HepG2 (cell line): ENCODE results near the gene KCNH6. TPM values are rescaled to one million over a fixed set of nuclear protein-coding genes. Genes with fewer than 3 reads are reported as not detected.

ENCODE experiments used
- GABPA ChIP-seq, 2 experiments: IDR thresholded peaks; 2 replicates each; pipeline ENCODE4 v1.6.1; 2011 to 2016; ENCODE audit warnings: low read depth in 2 of 2, low read length in 1 of 2, missing biosample characterization in 1 of 2, missing genetic modification characterization in 1 of 2
- GTF2F1 ChIP-seq: fragments of 150-350 bp; IDR thresholded peaks from 2 replicates; pipeline ENCODE4 v1.6.1; 2014; ENCODE audit warnings: low read length
- KLF13 ChIP-seq: sonication (generic); formaldehyde crosslinking; IDR thresholded peaks from 2 replicates; pipeline ENCODE4 v1.4.0; 2020; ENCODE audit warnings: mild to moderate bottlenecking, missing genetic modification reagents
- MAFK ChIP-seq, 2 experiments: IDR thresholded peaks in 1 of 2; conservative IDR thresholded peaks in 1 of 2; 2 replicates each; pipeline ENCODE4 v1.6.1; 2011; ENCODE audit warnings: improper control_type of control experiment in 2 of 2, low read length in 2 of 2
- MEIS1 ChIP-seq: sonication (generic); formaldehyde crosslinking; IDR thresholded peaks from 2 replicates; pipeline ENCODE4 v1.9.0; 2021; ENCODE audit warnings: mild to moderate bottlenecking, missing genetic modification reagents, moderate library complexity, borderline replicate concordance
- MTF2 ChIP-seq: sonication (generic); formaldehyde crosslinking; IDR thresholded peaks from 2 replicates; pipeline ENCODE4 v1.5.0; 2020; ENCODE audit warnings: missing genetic modification reagents, borderline replicate concordance
- POLR2A ChIP-seq, 2 experiments: IDR thresholded peaks; 2 replicates each; pipeline ENCODE4 v1.6.1; 2011; ENCODE audit warnings: low read depth in 2 of 2, low read length in 2 of 2, mild to moderate bottlenecking in 1 of 2, moderate library complexity in 1 of 2; ENCODE audit not compliant: insufficient read depth in 1 of 2
- PRPF4 ChIP-seq: fragments of 200-400 bp; formaldehyde crosslinking; IDR thresholded peaks from 2 replicates; pipeline ENCODE4 v1.6.1; 2016; ENCODE audit warnings: low read length, low read depth; ENCODE audit not compliant: poor library complexity, severe bottlenecking
- ZFP36 ChIP-seq: fragments of 150-350 bp; IDR thresholded peaks from 2 replicates; pipeline ENCODE4 v1.6.1; 2018; ENCODE audit warnings: borderline replicate concordance, low read length, low read depth; ENCODE audit not compliant: partially characterized antibody
- ZNF550 ChIP-seq: sonication (generic); formaldehyde crosslinking; IDR thresholded peaks from 2 replicates; pipeline ENCODE4 v1.4.0; 2020; ENCODE audit warnings: mild to moderate bottlenecking, missing genetic modification reagents, borderline replicate concordance
- polyA plus RNA-seq, 8 experiments: library from polyadenylated mRNA; depleted of rRNA in 3 of 8; stranded (reverse) in 7 of 8; unstranded in 1 of 8; fragments of >200 nt; fragmentation: Illumina TruSeq in 4 of 8; extraction: Trizol in 4 of 8; gene quantifications; 2 replicates each; pipeline versions ENCODE4 v1.2.1 to v1.2.3, GENCODE V29; 2011 to 2016; ENCODE audit warnings: low read depth in 4 of 8, missing spikeins in 1 of 8, mixed read lengths in 1 of 8; ENCODE audit not compliant: insufficient read depth in 1 of 8
- total RNA-seq, 5 experiments: library from RNA; depleted of rRNA; stranded (reverse); fragments of >200 nt; fragmentation: Illumina TruSeq; extraction: Trizol; gene quantifications; 2 replicates each; pipeline ENCODE4 v1.2.3, GENCODE V29; 2016; ENCODE audit warnings: low read depth in 1 of 5
- TF ChIP-seq, protein P1 (sequence below): sonication (generic); formaldehyde crosslinking; IDR thresholded peaks from 2 replicates; pipeline ENCODE4 v1.4.0; 2020; ENCODE audit warnings: missing genetic modification reagents
- TF ChIP-seq, protein P2 (sequence below): sonication (generic); formaldehyde crosslinking; IDR thresholded peaks from 2 replicates; pipeline ENCODE4 v1.4.0; 2020; ENCODE audit warnings: mild to moderate bottlenecking, missing genetic modification reagents
- TF ChIP-seq, protein P3 (sequence below): sonication (generic); formaldehyde crosslinking; IDR thresholded peaks from 2 replicates; pipeline ENCODE4 v1.9.0; 2022; ENCODE audit warnings: missing genetic modification reagents, mild to moderate bottlenecking, borderline replicate concordance
- TF ChIP-seq, protein P4 (sequence below), 2 experiments: sonication (generic) in 1 of 2; formaldehyde crosslinking in 1 of 2; IDR thresholded peaks; 2 replicates each; pipeline versions ENCODE4 v1.4.0 to v1.6.1; 2016 to 2020; ENCODE audit warnings: borderline replicate concordance in 1 of 2, low read depth in 1 of 2, mild to moderate bottlenecking in 1 of 2, missing genetic modification reagents in 1 of 2

Gene KCNH6
- total and polyA plus RNA-seq, 2 of the 13 experiments (the other 11 are each of a cell fraction or from before 2014, with no cell fraction given), result 0.05 to 0.18 TPM

DNA sequence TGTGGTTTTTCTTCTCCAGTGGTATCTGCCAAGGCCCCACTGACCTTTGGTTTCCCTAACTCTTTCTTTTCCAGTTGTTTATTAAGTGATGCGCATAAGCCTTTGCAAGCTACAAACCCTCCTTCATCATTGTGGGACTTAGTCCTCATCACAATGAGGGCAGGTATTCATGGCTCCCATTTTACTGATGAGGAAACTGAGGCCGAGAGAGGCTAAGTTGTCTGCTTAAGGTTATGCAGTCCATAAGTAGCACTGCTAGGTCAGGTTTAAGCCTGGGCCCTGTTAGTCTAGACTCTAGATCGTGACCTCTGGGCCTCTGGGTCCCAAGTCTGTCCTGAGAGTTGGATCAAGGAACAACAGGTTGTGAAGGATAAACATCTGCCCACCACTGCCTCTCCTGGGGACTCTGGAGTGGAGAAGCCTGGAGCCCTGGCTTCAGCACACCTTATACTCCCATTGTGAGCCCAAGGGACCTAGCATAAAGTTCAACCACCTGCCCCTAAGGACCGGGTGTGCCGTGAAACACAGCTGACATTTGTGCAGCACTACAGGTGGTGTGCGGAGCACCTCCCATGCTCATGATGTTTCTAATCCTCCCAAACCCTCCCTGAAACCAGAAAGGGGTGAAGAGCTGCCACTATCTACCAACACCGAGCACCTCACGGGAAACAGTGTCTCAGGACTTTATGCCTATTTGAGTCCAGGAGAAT, 5.2 kb upstream of the KCNH6 start (continued):
- TF ChIP-seq, protein P1, sequence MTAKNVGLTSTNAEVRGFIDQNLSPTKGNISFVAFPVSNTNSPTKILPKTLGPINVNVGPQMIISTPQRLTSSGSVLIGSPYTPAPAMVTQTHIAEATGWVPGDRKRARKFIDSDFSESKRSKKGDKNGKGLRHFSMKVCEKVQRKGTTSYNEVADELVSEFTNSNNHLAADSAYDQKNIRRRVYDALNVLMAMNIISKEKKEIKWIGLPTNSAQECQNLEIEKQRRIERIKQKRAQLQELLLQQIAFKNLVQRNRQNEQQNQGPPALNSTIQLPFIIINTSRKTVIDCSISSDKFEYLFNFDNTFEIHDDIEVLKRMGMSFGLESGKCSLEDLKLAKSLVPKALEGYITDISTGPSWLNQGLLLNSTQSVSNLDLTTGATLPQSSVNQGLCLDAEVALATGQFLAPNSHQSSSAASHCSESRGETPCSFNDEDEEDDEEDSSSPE (CRISPR knock-in tag), result no peak
- TF ChIP-seq, protein P2, sequence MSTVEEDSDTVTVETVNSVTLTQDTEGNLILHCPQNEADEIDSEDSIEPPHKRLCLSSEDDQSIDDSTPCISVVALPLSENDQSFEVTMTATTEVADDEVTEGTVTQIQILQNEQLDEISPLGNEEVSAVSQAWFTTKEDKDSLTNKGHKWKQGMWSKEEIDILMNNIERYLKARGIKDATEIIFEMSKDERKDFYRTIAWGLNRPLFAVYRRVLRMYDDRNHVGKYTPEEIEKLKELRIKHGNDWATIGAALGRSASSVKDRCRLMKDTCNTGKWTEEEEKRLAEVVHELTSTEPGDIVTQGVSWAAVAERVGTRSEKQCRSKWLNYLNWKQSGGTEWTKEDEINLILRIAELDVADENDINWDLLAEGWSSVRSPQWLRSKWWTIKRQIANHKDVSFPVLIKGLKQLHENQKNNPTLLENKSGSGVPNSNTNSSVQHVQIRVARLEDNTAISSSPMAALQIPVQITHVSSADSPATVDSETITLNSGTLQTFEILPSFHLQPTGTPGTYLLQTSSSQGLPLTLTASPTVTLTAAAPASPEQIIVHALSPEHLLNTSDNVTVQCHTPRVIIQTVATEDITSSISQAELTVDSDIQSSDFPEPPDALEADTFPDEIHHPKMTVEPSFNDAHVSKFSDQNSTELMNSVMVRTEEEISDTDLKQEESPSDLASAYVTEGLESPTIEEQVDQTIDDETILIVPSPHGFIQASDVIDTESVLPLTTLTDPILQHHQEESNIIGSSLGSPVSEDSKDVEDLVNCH (CRISPR knock-in tag), result no peak
- TF ChIP-seq, protein P3, sequence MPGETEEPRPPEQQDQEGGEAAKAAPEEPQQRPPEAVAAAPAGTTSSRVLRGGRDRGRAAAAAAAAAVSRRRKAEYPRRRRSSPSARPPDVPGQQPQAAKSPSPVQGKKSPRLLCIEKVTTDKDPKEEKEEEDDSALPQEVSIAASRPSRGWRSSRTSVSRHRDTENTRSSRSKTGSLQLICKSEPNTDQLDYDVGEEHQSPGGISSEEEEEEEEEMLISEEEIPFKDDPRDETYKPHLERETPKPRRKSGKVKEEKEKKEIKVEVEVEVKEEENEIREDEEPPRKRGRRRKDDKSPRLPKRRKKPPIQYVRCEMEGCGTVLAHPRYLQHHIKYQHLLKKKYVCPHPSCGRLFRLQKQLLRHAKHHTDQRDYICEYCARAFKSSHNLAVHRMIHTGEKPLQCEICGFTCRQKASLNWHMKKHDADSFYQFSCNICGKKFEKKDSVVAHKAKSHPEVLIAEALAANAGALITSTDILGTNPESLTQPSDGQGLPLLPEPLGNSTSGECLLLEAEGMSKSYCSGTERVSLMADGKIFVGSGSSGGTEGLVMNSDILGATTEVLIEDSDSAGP (CRISPR knock-in tag), result no peak
- no peak for TF ChIP-seq ZNF550 (CRISPR knock-in tag)
- TF ChIP-seq POLR2A (IDR thresholded peaks at IDR 0.05; ENCODE audit: insufficient read depth in 1 of 2, low read depth in 2 of 2, low read length in 2 of 2), result no peak
- TF ChIP-seq PRPF4, result no peak
- TF ChIP-seq GTF2F1, result no peak
- TF ChIP-seq MEIS1 (CRISPR knock-in tag), result no peak
- TF ChIP-seq MAFK (conservative IDR thresholded peaks at IDR 0.05 in 1 of 2, IDR thresholded peaks at IDR 0.05 in 1 of 2; ENCODE audit: low read length in 2 of 2), result no peak
- TF ChIP-seq MTF2 (CRISPR knock-in tag), result peak; percentile 44; the same call in 1 of the 2 replicates
- TF ChIP-seq, protein P4, sequence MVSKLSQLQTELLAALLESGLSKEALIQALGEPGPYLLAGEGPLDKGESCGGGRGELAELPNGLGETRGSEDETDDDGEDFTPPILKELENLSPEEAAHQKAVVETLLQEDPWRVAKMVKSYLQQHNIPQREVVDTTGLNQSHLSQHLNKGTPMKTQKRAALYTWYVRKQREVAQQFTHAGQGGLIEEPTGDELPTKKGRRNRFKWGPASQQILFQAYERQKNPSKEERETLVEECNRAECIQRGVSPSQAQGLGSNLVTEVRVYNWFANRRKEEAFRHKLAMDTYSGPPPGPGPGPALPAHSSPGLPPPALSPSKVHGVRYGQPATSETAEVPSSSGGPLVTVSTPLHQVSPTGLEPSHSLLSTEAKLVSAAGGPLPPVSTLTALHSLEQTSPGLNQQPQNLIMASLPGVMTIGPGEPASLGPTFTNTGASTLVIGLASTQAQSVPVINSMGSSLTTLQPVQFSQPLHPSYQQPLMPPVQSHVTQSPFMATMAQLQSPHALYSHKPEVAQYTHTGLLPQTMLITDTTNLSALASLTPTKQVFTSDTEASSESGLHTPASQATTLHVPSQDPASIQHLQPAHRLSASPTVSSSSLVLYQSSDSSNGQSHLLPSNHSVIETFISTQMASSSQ (IDR thresholded peaks at IDR 0.05; ENCODE audit: low read depth), result no peak
- TF ChIP-seq, protein P4 (CRISPR knock-in tag; IDR thresholded peaks at IDR 0.05; ENCODE audit: borderline replicate concordance), result no peak
- TF ChIP-seq GABPA (IDR thresholded peaks at IDR 0.05; ENCODE audit: low read depth, low read length), result no peak
- no peak for TF ChIP-seq GABPA (CRISPR knock-in tag; IDR thresholded peaks at IDR 0.05; ENCODE audit: low read depth)
- no peak for TF ChIP-seq ZFP36
- TF ChIP-seq KLF13 (CRISPR knock-in tag), result no peak
